ENCODE measurements around the gene GALE. TPM values are rescaled to one million over a fixed set of nuclear protein-coding genes. Genes with fewer than 3 reads are reported as not detected.
"Not testable (repeated sequence)": the region's sequence is repeated elsewhere in the genome, so short reads cannot be mapped to it uniquely, and the experiment has no call there.

Gene GALE
- total RNA-seq (10 to 100 TPM; 11.2 to 12.0 TPM), polyA plus RNA-seq (10 to 100 TPM; 13.8 to 15.9 TPM)

DNA sequence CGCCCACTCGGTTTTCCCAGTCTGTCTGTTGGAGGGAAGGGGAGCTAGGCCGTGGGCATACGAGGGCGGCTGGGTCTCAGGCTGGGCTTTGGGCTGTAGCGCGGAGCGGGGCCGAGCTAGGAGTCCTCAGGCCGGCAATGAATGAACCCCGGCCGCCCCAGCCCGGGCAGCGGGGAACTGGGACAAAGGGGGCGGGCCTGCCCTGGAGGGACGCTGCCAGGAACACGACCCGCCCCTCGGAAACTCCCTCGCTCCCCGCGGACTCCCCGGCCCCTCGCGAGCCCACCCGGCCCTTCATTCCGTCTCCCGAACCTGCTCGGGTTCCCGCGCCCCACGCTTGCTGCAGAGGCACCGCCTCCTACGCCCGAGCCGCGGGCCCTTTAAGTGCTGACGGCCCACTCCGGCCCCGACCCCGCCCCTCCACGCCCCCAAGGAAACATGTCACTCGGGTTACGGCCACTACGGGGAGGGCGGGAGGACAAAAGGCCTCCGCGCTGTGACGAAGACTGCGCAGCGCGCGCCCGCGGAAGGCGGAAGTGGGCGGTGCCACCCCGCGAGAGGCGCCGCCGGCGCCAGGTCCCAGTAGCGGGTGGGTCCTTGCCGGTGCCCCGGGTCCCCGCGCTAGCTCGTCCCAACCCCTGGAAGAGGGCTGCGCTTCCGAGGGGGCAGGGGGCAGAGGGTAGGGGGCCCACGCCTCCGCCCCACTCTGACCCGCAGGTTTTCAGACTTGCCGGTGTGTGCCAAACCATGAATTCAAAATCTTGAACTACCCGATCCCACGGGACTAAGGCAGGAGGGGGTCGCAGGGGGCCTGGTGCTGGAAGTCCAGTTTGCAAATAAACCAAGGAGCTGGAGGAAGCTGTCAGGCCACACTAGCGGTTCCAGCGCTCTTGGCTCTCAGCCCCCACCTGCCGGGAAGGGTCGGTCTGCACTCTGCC, at the start of gene GALE:
GALE (minus strand) TSS at position 355 of the 938 bp plus-strand sequence. CDS start 1,747 bp downstream, outside the sequence.
- Mint-ChIP-seq H3K27ac (peak within 1 kb of the TSS; percentile 84 to 97 (median 94)), H3K27me3 (no peaks in the 10 kb centered on the region), H3K36me3 (peaks cover 4 to 20% of the 10 kb centered on the region in 2 donors), H3K4me3 (peak within 1 kb of the TSS; percentile 80 to 98 (median 92)), H3K4me1 (peaks cover 8 to 37% (median 21%) of the 10 kb centered on the region in 4 donors), H3K9me3 (no peaks in the 10 kb centered on the region)
- peak within 1 kb of the TSS; percentile 70 to 88 for H3K4me3 ChIP-seq (ENCODE audit: low read length in 2 of 2)
- ChIA-PET CTCF (ENCODE audit: partially characterized antibody) (interaction anchor here (0.8 to 3.5 kb wide), 6 partner anchors 10 to 68 kb away, joined by 3 to 27 read pairs (median 3); no protein-coding TSS in a partner anchor), POLR2A (ENCODE audit: partially characterized antibody) (interaction anchor here (0.9 to 5.6 kb wide), 16 partner anchors 10 to 179 kb away, joined by 3 to 70 read pairs (median 4); partner anchors contain the start of genes ELOA, FUCA1, HMGCL and LYPLA2)
- H3K9me3 ChIP-seq (ENCODE audit: control insufficient read depth in 1 of 2, low read length in 2 of 2) = no peaks in the 10 kb centered on the region
- peak within 1 kb of the TSS; percentile 92 for H3K27ac ChIP-seq (ENCODE audit: low read depth, low read length)
- no peaks in the 10 kb centered on the region for H3K27me3 ChIP-seq (ENCODE audit: insufficient read depth, low read length)
- peak; percentile 94 to 97 (median 94) for DNase-seq
- peaks cover 23% of the 10 kb centered on the region for H3K4me1 ChIP-seq (ENCODE audit: insufficient read depth, low read length)
- intact Hi-C loops (cut with micrococcal nuclease) = loop anchor here (1.0 to 10.0 kb wide), 6 partner anchors 9 to 154 kb away; partner anchors contain the start of genes FUCA1, HMGCL, LYPLA2 and PITHD1
- no peaks in the 10 kb centered on the region for H3K36me3 ChIP-seq (ENCODE audit: insufficient read depth, low read length)

DNA sequence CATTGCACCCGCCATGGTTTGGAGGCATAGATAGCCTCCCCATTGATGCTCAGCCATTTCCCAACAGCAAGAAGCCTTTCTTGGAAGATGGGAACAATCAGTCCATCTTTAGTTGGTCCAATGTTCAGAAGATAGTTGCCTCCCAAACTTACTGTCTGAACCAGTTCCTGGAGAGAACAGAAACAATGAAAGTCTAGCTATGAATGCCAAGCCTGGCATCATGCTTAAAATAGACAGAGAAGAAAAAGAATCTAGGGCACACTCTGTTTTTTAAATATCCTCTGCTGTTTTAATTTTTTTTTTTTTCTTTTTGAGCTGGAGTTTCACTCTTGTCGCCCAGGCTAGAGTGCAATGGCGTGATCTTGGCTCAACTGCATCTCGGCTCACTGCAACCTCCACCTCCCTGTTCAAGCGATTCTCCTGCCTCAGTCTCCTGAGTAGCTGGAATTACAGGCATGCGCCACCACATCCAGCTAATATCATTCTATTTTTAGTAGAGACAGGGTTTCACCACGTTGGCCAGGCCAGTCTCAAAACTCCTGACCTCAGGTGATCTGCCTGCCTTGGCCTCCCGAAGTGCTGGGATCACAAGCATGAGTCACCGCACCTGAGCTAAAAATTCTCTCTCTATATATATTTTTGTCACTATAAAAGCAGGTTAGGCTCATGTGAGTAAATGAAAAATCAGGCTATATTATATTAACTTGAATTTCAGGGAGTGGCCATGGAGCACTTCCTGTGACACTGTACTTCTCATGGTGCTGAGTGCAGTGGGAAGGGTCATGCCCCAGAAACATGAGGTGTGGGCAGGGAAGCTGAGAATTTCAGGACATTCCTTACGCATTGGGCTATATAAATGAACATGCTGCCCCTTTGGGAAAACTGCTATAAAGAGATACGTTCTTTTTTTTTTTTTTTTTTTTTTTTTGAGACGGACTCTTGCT, 48.4 kb upstream of the GALE start:
- ChIA-PET POLR2A (ENCODE audit: partially characterized antibody) (interaction anchor here (0.6 kb wide), 1 partner anchor 9 kb away, joined by 4 read pairs; no protein-coding TSS in a partner anchor), CTCF (ENCODE audit: partially characterized antibody) (interaction anchor here (1.2 kb wide), 1 partner anchor 20 kb away, joined by 5 read pairs; no protein-coding TSS in a partner anchor)
- Histone ChIP-seq H3K36me3 (ENCODE audit: insufficient read depth, low read length) (peaks cover 8% of the 10 kb centered on the region), H3K4me3 (ENCODE audit: low read length in 2 of 2) (no peak overlapping the region), H3K27me3 (ENCODE audit: insufficient read depth, low read length) (no peaks in the 10 kb centered on the region), H3K4me1 (ENCODE audit: insufficient read depth, low read length) (no peaks in the 10 kb centered on the region), H3K27ac (ENCODE audit: low read depth, low read length) (no peak overlapping the region), H3K9me3 (ENCODE audit: control insufficient read depth in 1 of 2, low read length in 2 of 2) (no peaks in the 10 kb centered on the region)
- H3K9me3 Mint-ChIP-seq = peaks cover 0 to 13% (median 0%) of the 10 kb centered on the region in 8 donors
- DNase-seq = no peak
- H3K27ac Mint-ChIP-seq = no peak overlapping the region
- H3K4me1 Mint-ChIP-seq = no peaks in the 10 kb centered on the region
- intact Hi-C loops (cut with micrococcal nuclease) = no loop called here
- no peak overlapping the region for H3K4me3 Mint-ChIP-seq
- H3K36me3 Mint-ChIP-seq = peaks cover 45 to 46% of the 10 kb centered on the region in 2 donors
- H3K27me3 Mint-ChIP-seq = no peaks in the 10 kb centered on the region

- CTCF ChIA-PET (ENCODE audit: partially characterized antibody); H3K4me1 ChIP-seq (ENCODE audit: insufficient read depth, low read length); DNase-seq; H3K4me3 ChIP-seq (ENCODE audit: low read length in 2 of 2); H3K36me3 ChIP-seq (ENCODE audit: insufficient read depth, low read length); H3K27ac Mint-ChIP-seq; H3K27me3 Mint-ChIP-seq; POLR2A ChIA-PET (ENCODE audit: partially characterized antibody); H3K4me1 Mint-ChIP-seq; H3K27me3 ChIP-seq (ENCODE audit: insufficient read depth, low read length); H3K9me3 ChIP-seq (ENCODE audit: control insufficient read depth in 1 of 2, low read length in 2 of 2); intact Hi-C loops (cut with micrococcal nuclease); H3K4me3 Mint-ChIP-seq; H3K27ac ChIP-seq (ENCODE audit: low read depth, low read length): not testable (repeated sequence)
- Mint-ChIP-seq H3K36me3 (peaks cover 43 to 45% of the 10 kb centered on the region in 2 donors), H3K9me3 (peaks cover 0 to 13% (median 0%) of the 10 kb centered on the region in 8 donors)
Observed at GRCh38 chr1:23847482-23848095, 47.0 kb upstream of the GALE start.

DNA sequence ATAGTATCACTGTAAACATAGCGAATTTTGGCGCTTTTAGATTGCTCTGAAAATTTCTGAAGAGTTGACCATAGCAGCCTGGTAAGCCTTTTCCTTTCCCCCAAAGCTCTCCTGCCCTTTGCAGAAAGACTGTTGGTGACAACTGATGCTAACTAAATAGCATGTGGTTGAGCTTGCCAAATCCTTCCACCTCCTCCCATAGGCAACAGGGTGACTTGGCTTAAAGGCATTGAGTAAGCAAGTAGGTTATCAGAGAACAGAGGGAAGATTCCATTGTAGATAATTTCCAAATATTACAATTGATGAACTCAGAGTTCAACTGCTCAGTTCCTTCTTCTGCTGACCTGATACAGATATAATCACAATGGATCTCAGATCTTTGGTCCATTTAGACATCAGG, 44.6 kb upstream of the GALE start:
- H3K9me3 ChIP-seq (ENCODE audit: control insufficient read depth in 1 of 2, low read length in 2 of 2) = no peaks in the 10 kb centered on the region
- POLR2A ChIA-PET (ENCODE audit: partially characterized antibody) = no interaction called here
- no peaks in the 10 kb centered on the region for H3K27me3 ChIP-seq (ENCODE audit: insufficient read depth, low read length)
- H3K4me1 ChIP-seq (ENCODE audit: insufficient read depth, low read length) = no peaks in the 10 kb centered on the region
- DNase-seq = no peak
- intact Hi-C loops (cut with micrococcal nuclease) = no loop called here
- CTCF ChIA-PET (ENCODE audit: partially characterized antibody) = no interaction called here
- Mint-ChIP-seq H3K4me3 (no peak overlapping the region), H3K4me1 (no peaks in the 10 kb centered on the region), H3K27me3 (no peaks in the 10 kb centered on the region), H3K36me3 (peaks cover 39 to 40% of the 10 kb centered on the region in 2 donors), H3K27ac (peak overlapping the region in 1 of 7 donors; percentile 3), H3K9me3 (peaks cover 0 to 13% (median 0%) of the 10 kb centered on the region in 8 donors)
- no peak overlapping the region for H3K4me3 ChIP-seq (ENCODE audit: low read length in 2 of 2)
- no peak overlapping the region for H3K27ac ChIP-seq (ENCODE audit: low read depth, low read length)
- H3K36me3 ChIP-seq (ENCODE audit: insufficient read depth, low read length) = peaks cover 8% of the 10 kb centered on the region

- intact Hi-C loops (cut with micrococcal nuclease) = no loop called here
- DNase-seq = no peak
- Mint-ChIP-seq H3K36me3 (peaks cover 33% of the 10 kb centered on the region in 2 donors), H3K4me3 (no peak overlapping the region), H3K9me3 (peaks cover 0 to 13% (median 0%) of the 10 kb centered on the region in 8 donors), H3K27me3 (peaks cover 0 to under 1% of the 10 kb centered on the region in 2 donors), H3K4me1 (peaks cover 0 to 1% (median under 1%) of the 10 kb centered on the region in 4 donors), H3K27ac (no peak overlapping the region)
- H3K4me3 ChIP-seq (ENCODE audit: low read length in 2 of 2) = no peak overlapping the region
- H3K9me3 ChIP-seq (ENCODE audit: control insufficient read depth in 1 of 2, low read length in 2 of 2) = no peaks in the 10 kb centered on the region
- no peaks in the 10 kb centered on the region for H3K27me3 ChIP-seq (ENCODE audit: insufficient read depth, low read length)
- no peak overlapping the region for H3K27ac ChIP-seq (ENCODE audit: low read depth, low read length)
- ChIA-PET POLR2A (ENCODE audit: partially characterized antibody) (no interaction called here), CTCF (ENCODE audit: partially characterized antibody) (interaction anchor here (1.6 kb wide), 1 partner anchor 33 kb away, joined by 4 read pairs; no protein-coding TSS in a partner anchor)
- no peaks in the 10 kb centered on the region for H3K4me1 ChIP-seq (ENCODE audit: insufficient read depth, low read length)
- peaks cover 8% of the 10 kb centered on the region for H3K36me3 ChIP-seq (ENCODE audit: insufficient read depth, low read length)
Observed at GRCh38 chr1:23843644-23844043, 43.1 kb upstream of the GALE start.

DNA sequence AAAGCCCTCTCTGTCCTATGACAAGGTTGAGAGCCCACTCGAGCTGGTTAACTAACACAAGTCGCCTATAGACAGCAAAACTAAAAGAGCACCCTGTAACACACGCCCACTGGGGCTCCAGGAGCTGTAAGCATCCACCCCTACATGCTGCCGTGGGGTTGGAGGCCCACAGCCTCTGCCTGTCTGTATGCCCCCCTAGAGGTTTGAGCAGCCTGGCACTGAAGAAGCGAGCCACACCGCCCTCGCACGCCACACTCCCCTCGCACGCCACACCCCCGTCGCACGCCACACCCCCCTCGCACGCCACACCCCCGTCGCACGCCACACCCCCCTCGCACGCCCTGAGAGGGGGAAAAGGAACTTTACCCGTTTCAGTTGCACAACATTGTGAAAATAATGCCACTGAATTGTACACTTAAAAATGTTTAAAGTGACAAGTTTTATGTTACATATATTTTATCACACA, 37.9 kb upstream of the GALE start:
- Histone ChIP-seq H3K36me3 (ENCODE audit: insufficient read depth, low read length) (no peaks in the 10 kb centered on the region), H3K9me3 (ENCODE audit: control insufficient read depth in 1 of 2, low read length in 2 of 2) (no peaks in the 10 kb centered on the region), H3K4me1 (ENCODE audit: insufficient read depth, low read length) (peaks cover 8% of the 10 kb centered on the region), H3K4me3 (ENCODE audit: low read length in 2 of 2) (peak overlapping the region in 1 of 2 donors; percentile 49), H3K27ac (ENCODE audit: low read depth, low read length) (no peak overlapping the region), H3K27me3 (ENCODE audit: insufficient read depth, low read length) (no peaks in the 10 kb centered on the region)
- peaks cover 5 to 12% of the 10 kb centered on the region in 2 donors for H3K27me3 Mint-ChIP-seq
- H3K4me1 Mint-ChIP-seq = peaks cover 5 to 14% (median 11%) of the 10 kb centered on the region in 4 donors
- ChIA-PET POLR2A (ENCODE audit: partially characterized antibody) (interaction anchor here (0.7 to 1.7 kb wide), 5 partner anchors 9 to 95 kb away, joined by 3 to 8 read pairs (median 3); partner anchors contain the start of genes ELOA and HMGCL), CTCF (ENCODE audit: partially characterized antibody) (interaction anchor here (2.0 kb wide), 1 partner anchor 28 kb away, joined by 6 read pairs; no protein-coding TSS in a partner anchor)
- peak overlapping the region in 4 of 7 donors; percentile 26 to 65 (median 47) for H3K27ac Mint-ChIP-seq
- intact Hi-C loops (cut with micrococcal nuclease) = loop anchor here (1.0 kb wide), 2 partner anchors 30 to 38 kb away; partner anchors contain the start of genes FUCA1 and GALE
- peak; percentile 67 to 82 (median 73) for DNase-seq
- no peaks in the 10 kb centered on the region for H3K36me3 Mint-ChIP-seq
- H3K9me3 Mint-ChIP-seq = no peaks in the 10 kb centered on the region
- peak overlapping the region; percentile 58 to 88 (median 80) for H3K4me3 Mint-ChIP-seq
